Measurements from ENCODE around the gene DNTT. TPM values are rescaled to one million over a fixed set of nuclear protein-coding genes. Genes with fewer than 3 reads are reported as not detected.

Gene DNTT
- total RNA-seq, 1 donor from 2014 or later = not detected

DNA sequence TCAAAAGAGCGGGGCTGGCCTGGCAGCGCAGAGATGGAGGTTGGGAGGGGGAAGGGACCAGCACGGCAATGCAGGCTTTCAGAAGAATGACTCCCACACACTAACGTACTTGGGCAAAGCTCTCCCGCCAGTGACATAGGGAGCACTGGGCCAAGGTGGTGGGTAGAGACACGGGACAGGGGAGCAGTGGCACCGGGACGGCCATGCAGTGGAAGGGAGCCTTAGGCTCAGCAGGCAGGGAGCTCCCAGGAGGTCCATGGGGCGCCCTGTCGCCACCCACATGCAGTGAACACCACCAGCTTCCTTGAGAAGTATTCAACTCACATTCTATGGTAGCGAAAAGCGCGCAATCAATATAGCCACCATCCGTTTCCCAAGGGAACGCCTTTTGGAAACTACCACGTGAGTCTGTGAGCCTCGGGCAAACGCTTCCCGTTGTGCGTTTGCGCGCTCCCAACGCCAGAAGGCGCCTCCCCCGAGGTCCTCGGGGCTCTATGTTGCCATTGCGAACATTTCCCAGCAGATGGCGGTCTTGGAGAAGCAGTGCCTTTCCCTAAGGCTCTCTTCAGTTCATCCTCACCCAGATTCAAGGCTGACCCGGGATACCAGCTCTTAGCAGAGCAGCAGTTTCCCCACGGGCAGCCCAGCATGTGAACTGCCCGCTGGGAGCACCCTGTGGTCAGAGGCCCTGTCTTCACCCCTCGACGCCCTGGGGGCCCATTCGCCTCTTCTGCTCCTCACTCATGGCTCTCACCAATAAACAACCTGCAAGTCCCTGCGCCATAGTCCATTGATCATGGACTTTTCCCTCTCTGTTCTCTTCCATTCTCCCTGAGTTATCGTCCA is 71.0 kb downstream of the DNTT start:
- peaks cover 16% of the 10 kb centered on the region for H3K4me1 ChIP-seq
- H3K4me3 ChIP-seq = peak overlapping the region; percentile 54
- ATAC-seq (peak; percentile 92 to 93), DNase-seq (peak; percentile 87)
- no peaks in the 10 kb centered on the region for H3K36me3 ChIP-seq
- H3K27me3 ChIP-seq (ENCODE audit: low read depth) = no peaks in the 10 kb centered on the region
- no peaks in the 10 kb centered on the region for H3K9me3 ChIP-seq
- TF ChIP-seq, protein P1, sequence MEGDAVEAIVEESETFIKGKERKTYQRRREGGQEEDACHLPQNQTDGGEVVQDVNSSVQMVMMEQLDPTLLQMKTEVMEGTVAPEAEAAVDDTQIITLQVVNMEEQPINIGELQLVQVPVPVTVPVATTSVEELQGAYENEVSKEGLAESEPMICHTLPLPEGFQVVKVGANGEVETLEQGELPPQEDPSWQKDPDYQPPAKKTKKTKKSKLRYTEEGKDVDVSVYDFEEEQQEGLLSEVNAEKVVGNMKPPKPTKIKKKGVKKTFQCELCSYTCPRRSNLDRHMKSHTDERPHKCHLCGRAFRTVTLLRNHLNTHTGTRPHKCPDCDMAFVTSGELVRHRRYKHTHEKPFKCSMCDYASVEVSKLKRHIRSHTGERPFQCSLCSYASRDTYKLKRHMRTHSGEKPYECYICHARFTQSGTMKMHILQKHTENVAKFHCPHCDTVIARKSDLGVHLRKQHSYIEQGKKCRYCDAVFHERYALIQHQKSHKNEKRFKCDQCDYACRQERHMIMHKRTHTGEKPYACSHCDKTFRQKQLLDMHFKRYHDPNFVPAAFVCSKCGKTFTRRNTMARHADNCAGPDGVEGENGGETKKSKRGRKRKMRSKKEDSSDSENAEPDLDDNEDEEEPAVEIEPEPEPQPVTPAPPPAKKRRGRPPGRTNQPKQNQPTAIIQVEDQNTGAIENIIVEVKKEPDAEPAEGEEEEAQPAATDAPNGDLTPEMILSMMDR (IDR thresholded peaks at IDR 0.05) = peak; percentile 98
- intact Hi-C loops (cut with DNase I) = no loop called here
- no peak overlapping the region for H3K27ac ChIP-seq

DNA sequence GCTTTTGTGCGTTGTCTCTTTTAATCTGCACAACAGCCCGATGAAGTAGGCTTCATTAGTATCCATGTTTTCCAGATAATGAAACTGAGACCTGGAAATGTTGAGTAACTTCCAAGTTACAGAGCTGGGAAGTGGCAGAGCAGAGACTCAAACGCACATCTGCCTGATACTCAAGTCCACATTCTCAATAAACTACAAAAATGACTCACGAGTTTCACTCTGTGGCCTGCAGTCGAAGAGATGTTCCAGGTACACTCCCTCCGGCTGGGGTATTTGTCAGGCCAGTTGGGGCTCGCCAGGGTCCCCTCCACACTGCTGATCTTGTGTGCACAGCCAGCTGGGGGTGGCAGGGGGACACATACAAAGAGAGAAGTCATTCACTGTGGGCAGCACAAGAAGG is 72.2 kb downstream of the DNTT start:
- H3K4me3 ChIP-seq = no peak overlapping the region
- no peaks in the 10 kb centered on the region for H3K27me3 ChIP-seq (ENCODE audit: low read depth)
- ATAC-seq = no peak
- intact Hi-C loops (cut with DNase I) = no loop called here
- peaks cover 16% of the 10 kb centered on the region for H3K4me1 ChIP-seq
- no peaks in the 10 kb centered on the region for H3K36me3 ChIP-seq
- no peaks in the 10 kb centered on the region for H3K9me3 ChIP-seq
- DNase-seq = no peak
- H3K27ac ChIP-seq = no peak overlapping the region
- TF ChIP-seq, protein P1 (IDR thresholded peaks at IDR 0.05) = no peak

DNA sequence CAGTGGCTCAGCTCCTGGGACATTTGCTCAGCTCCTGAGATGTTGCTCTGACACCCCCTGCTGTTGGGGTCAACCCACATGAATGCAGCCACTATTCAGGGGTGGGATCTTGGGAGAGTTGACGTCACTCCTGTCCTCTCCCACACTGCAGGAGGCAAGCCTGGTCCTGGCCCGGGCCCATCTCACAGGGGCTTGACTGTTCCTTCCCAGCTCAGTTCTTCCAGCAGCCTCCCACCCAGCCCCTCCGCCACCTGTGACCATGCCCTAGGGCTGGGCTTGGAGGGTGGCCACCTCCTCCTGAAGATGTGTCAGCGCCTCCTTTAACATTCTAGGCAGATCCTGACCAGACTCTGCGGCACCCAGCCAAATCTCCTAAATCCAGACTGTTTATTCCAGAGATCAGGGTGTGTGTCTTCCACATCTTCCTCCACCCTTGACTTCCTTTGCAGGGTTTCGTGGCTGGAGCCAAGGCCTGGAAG is 73.6 kb downstream of the DNTT start:
- H3K4me1 ChIP-seq = peaks cover 16% of the 10 kb centered on the region
- H3K4me3 ChIP-seq = no peak overlapping the region
- no peaks in the 10 kb centered on the region for H3K27me3 ChIP-seq (ENCODE audit: low read depth)
- DNase-seq (no peak), ATAC-seq (no peak)
- intact Hi-C loops (cut with DNase I) = no loop called here
- no peak overlapping the region for H3K27ac ChIP-seq
- TF ChIP-seq, protein P1 (IDR thresholded peaks at IDR 0.05) = no peak
- H3K36me3 ChIP-seq = no peaks in the 10 kb centered on the region
- no peaks in the 10 kb centered on the region for H3K9me3 ChIP-seq

DNA sequence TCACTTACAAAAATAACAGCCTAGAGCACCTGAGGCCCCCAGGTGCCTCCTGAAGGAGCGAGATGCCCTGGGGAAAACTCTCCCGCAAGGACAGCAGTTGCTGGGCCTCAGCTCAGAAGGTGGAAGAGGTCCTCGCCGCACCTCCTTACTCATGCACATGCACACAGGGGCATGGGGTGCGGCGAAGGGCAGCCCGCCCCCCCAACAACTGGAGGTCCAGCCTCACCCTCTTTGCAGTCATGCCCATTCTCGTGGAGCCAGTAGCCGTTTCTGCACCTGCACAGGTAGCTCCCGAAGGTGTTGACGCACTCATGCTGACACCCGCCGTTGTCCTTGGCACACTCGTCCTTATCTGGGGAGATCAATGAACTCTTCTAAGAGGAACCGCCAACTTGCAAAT is 74.5 kb downstream of the DNTT start:
- no peaks in the 10 kb centered on the region for H3K27me3 ChIP-seq (ENCODE audit: low read depth)
- ATAC-seq (no peak), DNase-seq (no peak)
- H3K36me3 ChIP-seq = no peaks in the 10 kb centered on the region
- no peak overlapping the region for H3K4me3 ChIP-seq
- TF ChIP-seq, protein P1 (IDR thresholded peaks at IDR 0.05) = no peak
- H3K9me3 ChIP-seq = no peaks in the 10 kb centered on the region
- H3K4me1 ChIP-seq = peaks cover 16% of the 10 kb centered on the region
- intact Hi-C loops (cut with DNase I) = no loop called here
- H3K27ac ChIP-seq = no peak overlapping the region

DNA sequence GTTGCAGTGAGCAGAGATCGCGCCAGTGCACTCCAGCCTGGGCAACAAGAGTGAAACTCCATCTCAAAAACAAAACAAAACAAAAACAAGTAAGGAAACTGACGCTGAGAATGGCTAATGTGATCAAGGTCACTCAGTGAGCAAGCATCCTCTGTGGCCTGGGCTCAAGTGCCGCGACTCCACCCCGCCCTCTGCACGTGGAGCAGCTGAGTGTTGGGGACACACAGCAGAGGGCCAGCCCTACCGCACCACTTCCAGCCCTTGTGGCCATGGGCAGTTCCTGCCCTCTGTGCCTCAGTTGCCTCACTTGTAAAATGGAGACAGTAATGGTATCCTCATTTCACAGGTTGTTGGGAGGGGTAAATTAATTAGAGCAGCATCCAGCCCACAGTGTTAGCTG is 75.5 kb downstream of the DNTT start:
- TF ChIP-seq, protein P1 (IDR thresholded peaks at IDR 0.05) = no peak
- H3K27ac ChIP-seq = no peak overlapping the region
- intact Hi-C loops (cut with DNase I) = no loop called here
- no peak overlapping the region for H3K4me3 ChIP-seq
- peaks cover 15% of the 10 kb centered on the region for H3K4me1 ChIP-seq
- DNase-seq (no peak), ATAC-seq (no peak)
- no peaks in the 10 kb centered on the region for H3K9me3 ChIP-seq
- H3K36me3 ChIP-seq = no peaks in the 10 kb centered on the region
- peaks cover 5% of the 10 kb centered on the region for H3K27me3 ChIP-seq (ENCODE audit: low read depth)
